HepG2 (cell line): Measurements from ENCODE around the gene GMFB. TPM values are rescaled to one million over a fixed set of nuclear protein-coding genes. Genes with fewer than 3 reads are reported as not detected.

ENCODE experiments used
- ATF6 ChIP-seq: sonication (generic); formaldehyde crosslinking; conservative IDR thresholded peaks from 2 replicates; pipeline ENCODE4 v1.4.0; 2020; ENCODE audit warnings: missing genetic modification reagents
- ATF7-NPFF ChIP-seq: sonication (generic); formaldehyde crosslinking; IDR thresholded peaks from 2 replicates; pipeline ENCODE4 v1.8.1; 2023; ENCODE audit warnings: mild to moderate bottlenecking, low read depth, missing genetic modification reagents, moderate library complexity
- IKZF4 ChIP-seq: sonication (generic); formaldehyde crosslinking; IDR thresholded peaks from 2 replicates; pipeline ENCODE4 v1.5.1; 2020; ENCODE audit warnings: borderline replicate concordance, mild to moderate bottlenecking, low read depth, missing genetic modification reagents; ENCODE audit errors: not compliant biosample characterization
- KLF6 ChIP-seq: IDR thresholded peaks from 2 replicates; pipeline ENCODE4 v1.8.0; 2016; ENCODE audit warnings: missing biosample characterization, missing genetic modification reagents
- NCOA1 ChIP-seq: sonication (generic); formaldehyde crosslinking; IDR thresholded peaks from 2 replicates; pipeline ENCODE4 v1.9.0; 2021; ENCODE audit warnings: missing genetic modification reagents
- UBTF ChIP-seq: sonication (generic); formaldehyde crosslinking; IDR thresholded peaks from 2 replicates; pipeline ENCODE4 v1.4.0; 2020; ENCODE audit warnings: mild to moderate bottlenecking, missing genetic modification reagents
- ZBTB4 ChIP-seq: sonication (generic); formaldehyde crosslinking; IDR thresholded peaks from 2 replicates; pipeline ENCODE4 v1.4.0; 2020; ENCODE audit warnings: missing genetic modification reagents, mild to moderate bottlenecking, borderline replicate concordance
- ZNF3 ChIP-seq: IDR thresholded peaks from 2 replicates; pipeline ENCODE4 v1.7.0; 2017; ENCODE audit warnings: inconsistent platforms
- ZNF496 ChIP-seq: sonication (generic); formaldehyde crosslinking; IDR thresholded peaks from 2 replicates; pipeline ENCODE4 v1.8.1; 2023; ENCODE audit warnings: mild to moderate bottlenecking, moderate library complexity, missing genetic modification reagents; ENCODE audit not compliant: insufficient replicate concordance
- ZNF577 ChIP-seq: sonication (generic); formaldehyde crosslinking; IDR thresholded peaks from 2 replicates; pipeline ENCODE4 v1.4.0; 2020; ENCODE audit warnings: mild to moderate bottlenecking, low read depth, missing genetic modification reagents, borderline replicate concordance
- ZNF609 ChIP-seq: sonication (generic); formaldehyde crosslinking; IDR thresholded peaks from 2 replicates; pipeline ENCODE4 v1.4.0; 2020; ENCODE audit warnings: mild to moderate bottlenecking, missing genetic modification reagents, borderline replicate concordance
- polyA plus RNA-seq, 8 experiments: library from polyadenylated mRNA; depleted of rRNA in 3 of 8; stranded (reverse) in 7 of 8; unstranded in 1 of 8; fragments of >200 nt; fragmentation: Illumina TruSeq in 4 of 8; extraction: Trizol in 4 of 8; gene quantifications; 2 replicates each; pipeline versions ENCODE4 v1.2.1 to v1.2.3, GENCODE V29; 2011 to 2016; ENCODE audit warnings: low read depth in 4 of 8, missing spikeins in 1 of 8, mixed read lengths in 1 of 8; ENCODE audit not compliant: insufficient read depth in 1 of 8
- total RNA-seq, 5 experiments: library from RNA; depleted of rRNA; stranded (reverse); fragments of >200 nt; fragmentation: Illumina TruSeq; extraction: Trizol; gene quantifications; 2 replicates each; pipeline ENCODE4 v1.2.3, GENCODE V29; 2016; ENCODE audit warnings: low read depth in 1 of 5
- TF ChIP-seq, protein P1 (sequence below): sonication (generic); formaldehyde crosslinking; IDR thresholded peaks from 2 replicates; pipeline ENCODE4 v1.8.0; 2022; ENCODE audit warnings: mild to moderate bottlenecking, missing genetic modification reagents

Gene GMFB
- total and polyA plus RNA-seq, 2 of the 13 experiments (the other 11 are each of a cell fraction or from before 2014, with no cell fraction given) = 17.3 to 68.2 TPM

DNA sequence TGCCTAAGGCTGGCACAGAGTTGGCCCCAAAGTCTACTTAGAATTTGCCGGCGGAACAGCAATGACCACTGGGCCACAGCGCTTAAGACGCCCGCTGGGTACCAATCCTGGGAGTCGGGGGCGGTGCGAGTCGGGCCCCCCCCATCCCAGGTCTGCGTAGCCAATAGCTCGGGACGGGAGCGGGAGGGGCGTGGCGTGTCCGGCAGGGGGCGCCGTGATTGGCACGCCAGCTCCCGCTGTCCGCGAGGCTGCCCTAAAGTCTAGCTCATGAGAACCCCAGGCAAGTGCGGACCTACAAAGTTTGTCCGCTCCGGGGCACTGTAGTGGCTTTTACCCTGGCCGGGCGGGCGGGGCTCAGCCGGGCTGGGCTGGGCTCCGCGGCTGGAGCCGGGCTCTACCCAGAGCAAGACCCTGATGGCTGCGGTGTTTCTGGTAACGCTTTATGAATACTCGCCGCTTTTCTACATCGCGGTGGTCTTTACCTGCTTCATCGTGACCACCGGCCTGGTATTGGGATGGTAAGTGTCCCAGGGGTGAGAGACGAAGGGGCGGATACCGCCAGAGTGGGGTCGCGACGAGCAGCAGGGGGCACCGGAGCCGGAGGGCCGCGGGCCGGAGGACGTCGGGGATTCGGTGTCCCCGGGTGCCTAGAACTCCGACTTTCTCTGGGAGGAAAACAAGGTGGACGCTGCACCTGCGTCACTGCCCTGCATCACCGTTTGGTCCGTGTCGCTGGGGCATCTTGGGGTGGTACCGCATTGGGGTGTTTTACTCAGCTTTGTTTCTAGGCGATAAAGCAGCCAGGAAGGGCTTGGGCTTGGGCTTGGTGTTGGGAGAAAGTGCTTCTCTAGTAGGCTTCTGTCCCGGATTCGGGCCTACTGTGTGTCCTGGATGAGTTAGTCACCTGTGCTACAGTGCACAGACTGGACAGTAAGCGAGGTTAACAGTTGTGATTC lies 21.0 kb upstream of the GMFB start, which contains the start of gene CGRRF1 (continued):
- TF ChIP-seq IKZF4 (CRISPR knock-in tag) (no peak), ZNF577 (CRISPR knock-in tag) (no peak), KLF6 (CRISPR knock-in tag) (peak; percentile 52; the same call in 1 of the 2 replicates), ATF7-NPFF (CRISPR knock-in tag) (0 out of 2 replicates have a peak, but pooled peaks have one; percentile 22), UBTF (CRISPR knock-in tag) (peak; percentile 76), ZNF3 (no peak; the same call in 1 of the 2 replicates), ATF6 (CRISPR knock-in tag) (no peak), NCOA1 (CRISPR knock-in tag) (no peak), ZBTB4 (0 out of 2 replicates have a peak, but pooled peaks have one; percentile 26), ZNF609 (no peak), ZNF496 (no peak)
- TF ChIP-seq, protein P1, sequence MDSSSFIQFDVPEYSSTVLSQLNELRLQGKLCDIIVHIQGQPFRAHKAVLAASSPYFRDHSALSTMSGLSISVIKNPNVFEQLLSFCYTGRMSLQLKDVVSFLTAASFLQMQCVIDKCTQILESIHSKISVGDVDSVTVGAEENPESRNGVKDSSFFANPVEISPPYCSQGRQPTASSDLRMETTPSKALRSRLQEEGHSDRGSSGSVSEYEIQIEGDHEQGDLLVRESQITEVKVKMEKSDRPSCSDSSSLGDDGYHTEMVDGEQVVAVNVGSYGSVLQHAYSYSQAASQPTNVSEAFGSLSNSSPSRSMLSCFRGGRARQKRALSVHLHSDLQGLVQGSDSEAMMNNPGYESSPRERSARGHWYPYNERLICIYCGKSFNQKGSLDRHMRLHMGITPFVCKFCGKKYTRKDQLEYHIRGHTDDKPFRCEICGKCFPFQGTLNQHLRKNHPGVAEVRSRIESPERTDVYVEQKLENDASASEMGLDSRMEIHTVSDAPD (CRISPR knock-in tag) = peak; percentile 41
